ENCODE measurements around the gene CXCL11.
A peak's percentile ranks its signal among the peaks of the same experiment; 100 is the strongest.
"Not testable (repeated sequence)": the region's sequence is repeated elsewhere in the genome, so short reads cannot be mapped to it uniquely, and the experiment has no call there.

The CXCL11 gene

DNA sequence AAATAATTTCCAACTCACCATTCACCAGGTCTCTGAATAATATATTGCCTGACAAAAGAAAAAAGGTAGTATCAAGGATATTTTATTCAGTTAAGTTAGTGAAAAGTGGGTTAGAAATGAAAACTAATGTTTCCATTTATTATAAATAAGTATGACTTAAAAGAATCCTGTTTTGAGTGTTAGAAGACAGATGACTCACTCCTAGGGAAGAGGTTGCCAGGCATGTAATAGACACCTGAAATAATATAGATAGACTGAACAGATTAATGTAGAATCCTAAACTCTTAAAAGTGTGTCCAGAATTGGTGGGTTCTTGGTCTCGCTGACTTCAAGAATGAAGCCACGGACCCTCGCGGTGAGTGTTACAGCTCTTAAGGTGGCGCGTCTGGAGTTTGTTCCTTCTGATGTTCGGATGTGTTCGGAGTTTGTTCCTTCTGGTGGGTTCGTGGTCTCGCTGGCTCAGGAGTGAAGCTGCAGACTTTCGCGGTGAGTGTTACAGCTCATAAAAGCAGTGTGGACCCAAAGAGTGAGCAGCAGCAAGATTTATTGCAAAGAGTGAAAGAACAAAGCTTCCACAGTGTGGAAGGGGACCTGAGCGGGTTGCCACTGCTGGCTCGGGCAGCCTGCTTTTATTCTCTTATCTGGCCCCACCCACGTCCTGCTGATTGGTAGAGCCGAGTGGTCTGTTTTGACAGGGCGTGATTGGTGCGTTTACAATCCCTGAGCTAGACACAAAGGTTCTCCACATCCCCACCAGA is 6.5 kb upstream of the CXCL11 start:
- DNase-seq: not testable (repeated sequence)

DNA sequence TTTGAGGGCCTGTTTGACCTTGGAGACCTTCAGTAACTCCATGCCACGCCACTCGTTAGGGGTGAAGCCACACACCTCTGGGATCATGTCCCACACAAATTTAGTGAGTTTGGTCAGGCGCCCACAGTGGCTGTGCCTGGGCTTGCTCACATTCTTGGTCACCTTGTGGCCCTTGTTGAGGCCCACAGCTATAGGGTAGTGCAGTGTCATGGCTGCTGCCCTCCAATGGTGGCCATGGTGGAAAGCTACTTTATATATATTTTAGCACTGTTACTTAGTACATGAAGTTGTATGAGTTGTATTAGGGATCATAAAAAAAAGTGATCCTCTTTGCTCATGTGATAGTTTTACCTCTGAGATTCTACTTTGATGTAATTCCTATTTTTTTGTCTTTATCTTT is 985 bp upstream of the CXCL11 start:
- no peak for DNase-seq

DNA sequence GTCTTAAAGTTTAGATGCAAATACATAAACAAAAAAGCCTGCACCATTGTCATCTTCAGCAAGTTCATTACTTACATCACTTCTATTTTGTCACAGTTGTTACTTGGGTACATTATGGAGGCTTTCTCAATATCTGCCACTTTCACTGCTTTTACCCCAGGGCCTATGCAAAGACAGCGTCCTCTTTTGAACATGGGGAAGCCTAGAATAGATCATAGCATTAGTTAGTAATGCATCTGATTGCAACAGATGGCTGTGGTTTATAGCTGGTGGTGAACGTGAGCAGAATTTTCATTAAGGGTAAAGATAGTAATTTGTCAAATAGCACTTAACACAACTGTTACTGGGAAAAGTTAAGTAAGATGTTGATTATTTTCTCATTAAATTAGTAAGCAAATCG is 729 bp downstream of the CXCL11 start:
- no peak for DNase-seq

DNA sequence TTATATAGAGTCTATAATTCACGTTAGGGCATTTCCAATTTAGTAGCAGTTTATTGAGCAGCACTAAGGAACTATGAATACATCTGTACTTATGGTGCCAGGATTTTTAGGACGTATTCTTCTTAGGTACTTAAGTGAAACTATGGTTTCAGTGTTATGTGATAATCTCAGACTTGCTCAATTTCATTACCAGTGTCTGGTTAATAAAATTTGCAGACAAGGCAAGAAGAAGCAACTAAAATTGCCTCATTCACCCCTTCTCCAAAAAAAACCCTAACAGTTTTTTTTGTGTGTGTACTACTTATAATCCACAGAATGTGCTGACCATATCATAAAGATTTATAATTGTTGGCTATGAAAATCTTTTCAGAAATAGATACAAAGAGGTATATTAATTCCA is 6.6 kb downstream of the CXCL11 start:
- DNase-seq: no peak

DNA sequence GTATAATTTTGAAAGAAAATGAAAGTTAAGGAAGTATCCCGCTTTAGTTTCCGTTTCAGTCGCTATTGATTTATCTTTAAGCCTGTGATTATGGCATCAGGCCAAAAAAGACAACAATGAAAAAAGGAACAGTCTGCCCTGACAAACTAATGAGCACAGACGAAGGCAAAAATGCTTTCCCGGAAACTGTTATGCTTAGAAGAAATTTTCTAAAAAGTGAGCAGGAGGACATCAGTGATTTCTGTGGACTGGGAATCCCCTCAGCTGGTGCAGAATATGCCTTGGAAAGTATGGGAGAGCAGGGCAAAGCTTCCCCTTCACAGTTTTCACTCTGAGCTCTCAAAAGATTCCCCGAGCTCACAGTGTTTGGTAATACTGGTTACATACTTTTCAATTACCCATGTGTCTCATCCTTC is 7.5 kb downstream of the CXCL11 start:
- no peak for DNase-seq

DNA sequence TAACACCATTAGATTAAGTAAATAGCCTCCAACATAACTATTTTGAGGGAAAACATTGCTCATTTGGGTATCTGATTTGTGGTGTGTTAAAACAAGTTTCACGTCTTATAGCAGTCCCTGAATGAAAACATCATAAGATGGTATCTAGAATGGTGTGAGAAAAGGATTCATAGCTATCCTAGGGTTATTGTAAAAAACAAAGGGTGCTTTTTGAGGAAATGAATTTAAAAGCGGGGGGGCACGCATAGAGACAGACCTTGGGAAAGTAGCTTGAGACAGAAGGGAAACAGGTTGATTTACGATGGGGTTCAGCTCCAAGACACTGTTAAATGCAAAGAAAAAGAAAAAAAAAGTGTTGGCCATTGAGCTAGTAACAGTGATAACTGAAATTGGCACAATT is 11.8 kb downstream of the CXCL11 start:
- no peak for DNase-seq

DNA sequence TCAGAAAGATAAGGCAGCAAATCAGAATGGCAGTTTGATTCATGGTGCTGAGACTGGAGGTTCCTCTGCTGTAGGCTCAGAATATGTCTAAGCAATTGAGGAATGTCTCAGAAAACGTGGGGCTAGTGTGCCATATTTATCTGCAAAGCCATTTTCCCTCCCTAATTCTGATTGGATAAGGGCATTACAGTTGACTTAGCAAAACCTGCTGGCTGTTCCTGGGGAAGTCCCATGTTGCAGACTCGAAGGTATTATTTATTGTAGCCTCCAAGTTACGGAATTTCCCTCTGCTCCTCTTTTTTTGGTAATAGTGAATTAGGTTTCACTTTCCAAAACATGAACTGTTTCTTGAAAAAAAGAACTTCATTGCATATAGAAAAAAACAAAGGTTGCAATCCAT is 12.5 kb downstream of the CXCL11 start, which contains the start of gene CXCL10:
TSS of gene CXCL10 (minus strand) at position 109 of the 400 bp plus-strand sequence. CDS start at position 43, 66 bp downstream.
- DNase-seq: no peak

DNA sequence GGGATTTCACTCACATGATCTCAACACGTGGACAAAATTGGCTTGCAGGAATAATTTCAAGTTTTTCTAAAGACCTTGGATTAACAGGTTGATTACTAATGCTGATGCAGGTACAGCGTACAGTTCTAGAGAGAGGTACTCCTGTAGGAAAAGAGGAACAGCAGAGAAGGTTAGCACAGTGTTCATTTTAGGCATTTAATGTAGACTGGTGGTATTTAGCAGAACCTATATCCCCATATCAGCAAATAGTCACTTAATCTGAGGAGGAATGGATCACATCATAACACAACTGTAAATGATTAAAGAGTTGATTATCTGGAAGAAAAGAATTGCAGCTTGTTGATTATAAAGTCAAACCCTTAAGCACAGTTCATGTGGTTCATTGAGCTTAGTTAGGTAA is 13.2 kb downstream of the CXCL11 start:
- DNase-seq: no peak

DNA sequence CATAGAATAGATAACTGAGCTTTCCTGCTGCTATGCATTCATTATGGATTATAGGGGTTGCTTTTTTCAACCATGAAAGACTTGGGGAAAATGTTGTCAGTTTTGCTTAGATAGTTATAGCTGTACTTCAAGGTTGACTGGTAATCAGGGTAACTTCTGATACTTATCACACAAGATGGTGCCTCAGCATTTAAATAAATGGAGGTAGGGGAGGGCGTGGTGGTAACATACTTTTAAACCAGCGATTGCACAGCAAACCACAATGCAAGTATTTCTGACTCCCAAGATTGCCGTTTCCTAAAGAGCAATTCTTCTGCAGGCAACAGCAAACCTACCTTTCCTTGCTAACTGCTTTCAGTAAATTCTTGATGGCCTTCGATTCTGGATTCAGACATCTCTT is 13.8 kb downstream of the CXCL11 start:
- no peak for DNase-seq

DNA sequence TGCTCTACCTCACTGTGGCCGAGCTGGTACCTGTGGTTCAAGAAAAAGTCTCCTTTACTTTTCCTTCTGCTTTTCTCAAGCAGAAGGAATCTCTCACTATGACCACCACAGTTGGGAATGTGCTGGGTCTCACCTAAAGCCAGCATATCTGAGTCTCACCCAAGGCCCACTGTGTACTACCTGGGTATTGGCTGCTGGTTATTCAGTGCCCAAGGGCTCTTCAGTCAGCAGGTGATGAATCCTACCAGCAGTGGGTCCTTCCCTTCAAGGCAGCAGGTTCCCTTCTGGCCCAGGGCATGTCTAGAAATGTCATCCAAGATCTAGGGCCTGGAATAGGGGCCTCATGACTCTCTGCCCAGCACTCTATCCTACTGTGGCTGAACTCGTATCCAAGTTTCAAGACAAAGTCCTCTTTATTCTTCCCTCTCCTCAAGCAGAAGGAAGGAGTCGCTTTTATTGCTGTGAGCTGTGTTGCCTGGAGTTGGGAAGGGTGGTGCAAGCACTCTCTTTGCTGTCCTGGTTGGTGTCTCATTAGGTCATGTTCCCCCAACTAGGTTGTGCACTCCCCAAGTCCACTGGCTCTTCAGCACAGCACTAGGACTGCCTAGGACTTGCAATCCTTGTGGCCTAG is 18.7 kb downstream of the CXCL11 start:
- no peak for DNase-seq

DNA sequence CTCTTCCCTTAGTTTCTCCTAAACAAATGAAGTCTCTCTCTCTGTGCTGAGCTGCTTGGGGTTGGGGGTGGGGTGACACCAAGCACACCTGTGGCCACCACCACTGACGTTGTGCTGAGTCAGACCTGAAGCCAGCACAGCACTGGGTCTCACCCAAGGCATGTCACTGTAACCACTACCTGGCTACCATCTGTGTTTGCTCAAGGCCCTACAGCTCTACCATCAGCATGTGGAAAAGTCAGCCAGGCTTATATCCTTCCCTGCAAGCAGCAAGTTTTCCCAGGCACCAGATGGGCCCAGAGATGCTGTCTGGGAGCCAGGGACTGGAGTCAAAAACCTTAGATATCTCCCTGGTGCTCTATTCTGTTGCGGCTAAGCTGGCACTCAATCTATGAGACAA is 19.5 kb downstream of the CXCL11 start:
- no peak for DNase-seq

DNA sequence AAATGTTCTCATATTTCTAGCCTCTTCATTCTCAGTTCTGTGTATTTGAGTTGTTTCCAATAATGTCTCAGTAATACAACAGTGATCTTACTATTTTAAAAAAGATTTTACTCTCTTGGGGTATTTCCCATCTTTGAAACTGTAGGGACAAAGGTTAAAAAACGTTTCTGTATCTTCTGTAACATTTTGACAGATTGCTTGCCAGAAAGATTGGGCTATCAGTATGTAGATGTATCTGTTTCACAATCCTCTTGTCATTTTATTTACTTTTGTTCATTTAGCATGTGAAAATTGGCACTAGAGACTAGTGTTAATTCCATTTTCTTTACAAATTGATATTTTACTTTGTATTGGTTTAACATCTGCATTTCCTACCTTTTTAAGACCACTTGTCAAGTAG is 22.3 kb downstream of the CXCL11 start:
- DNase-seq: no peak

DNA sequence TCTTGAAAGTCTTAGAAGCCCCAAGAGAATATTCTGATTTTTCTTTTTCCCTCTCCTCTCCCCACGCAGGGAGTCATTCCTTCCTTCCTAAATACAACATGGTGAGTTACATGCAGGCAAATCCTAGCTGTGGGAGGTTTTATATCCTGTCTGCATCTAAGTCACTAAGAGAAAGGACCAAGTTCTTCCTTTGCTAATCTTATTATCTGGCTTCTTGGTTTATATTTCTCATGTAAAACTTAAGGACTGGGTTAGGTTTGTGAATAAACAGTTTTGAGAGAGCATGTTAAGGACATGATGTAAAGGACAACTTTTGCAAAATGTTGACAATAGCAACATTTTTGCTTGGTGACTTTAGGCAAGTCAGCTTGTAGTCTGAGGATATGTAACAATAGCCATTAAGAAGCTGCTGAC is 23.5 kb downstream of the CXCL11 start:
- DNase-seq: no peak

DNA sequence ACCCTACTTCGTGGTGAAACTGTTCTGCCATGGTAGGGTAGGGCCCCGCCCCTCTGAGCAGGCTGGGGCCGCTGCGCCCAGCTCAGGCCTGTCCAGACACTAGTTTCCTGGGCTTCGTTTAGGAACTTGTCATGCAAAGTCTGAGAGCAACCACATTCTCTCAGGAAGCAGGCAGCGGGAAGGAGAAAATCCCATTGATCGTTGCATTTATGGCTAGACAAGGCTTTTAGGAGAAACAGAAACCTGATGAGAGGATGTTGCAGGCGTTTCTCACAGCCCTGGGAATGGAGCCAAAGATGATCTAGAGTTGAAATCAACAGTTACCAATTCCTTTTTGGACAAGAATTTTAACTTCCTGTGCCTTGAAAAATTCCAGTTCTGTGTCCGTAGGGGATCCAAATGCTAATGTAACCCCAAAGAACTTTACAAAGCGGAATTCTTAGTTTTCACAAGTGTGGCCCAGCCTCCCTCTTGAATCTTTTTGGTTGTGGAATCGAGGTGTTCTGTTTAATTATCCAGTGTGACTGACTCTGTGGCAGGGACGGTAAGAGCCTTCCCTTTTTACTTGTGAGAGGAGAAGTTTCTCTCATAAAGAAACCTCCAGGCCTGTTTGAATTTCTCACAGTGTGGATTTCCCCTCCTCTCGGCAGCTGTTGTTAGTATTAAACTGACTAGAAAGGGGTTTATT is 24.0 kb downstream of the CXCL11 start:
- peak; percentile 60 for DNase-seq

DNA sequence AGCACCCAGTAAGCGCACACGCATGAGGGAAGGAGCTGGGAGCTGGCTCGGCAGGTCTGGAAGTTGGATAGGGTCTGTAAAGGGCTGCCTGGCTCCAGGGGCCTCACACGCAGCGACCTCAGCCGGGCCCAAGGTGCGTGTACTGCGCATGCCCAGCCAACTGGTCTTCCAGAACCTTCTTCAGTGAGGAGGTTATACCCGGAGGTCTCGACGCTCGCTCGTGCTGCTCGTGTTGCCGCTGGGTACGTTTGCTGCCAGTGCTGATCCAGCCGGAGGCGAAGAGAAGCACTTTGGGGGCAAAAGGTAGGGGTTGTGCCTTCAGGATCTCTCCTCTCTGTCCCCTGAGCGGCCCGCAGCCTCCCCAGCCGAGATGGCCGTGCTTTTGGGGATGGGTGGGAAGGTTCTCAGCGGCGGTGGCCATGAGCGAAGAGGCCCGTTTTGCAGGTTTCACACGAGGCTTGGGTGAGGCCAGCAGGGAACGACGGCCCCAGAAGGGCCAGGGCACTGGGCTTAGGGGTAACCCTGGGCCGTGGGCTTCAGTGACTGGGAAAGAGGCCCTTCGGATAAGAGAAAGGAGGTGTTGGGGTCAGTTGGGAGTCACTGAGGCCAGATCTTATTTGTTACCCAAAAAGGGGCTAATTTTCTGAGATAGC is 24.7 kb downstream of the CXCL11 start:
- DNase-seq: no peak

DNA sequence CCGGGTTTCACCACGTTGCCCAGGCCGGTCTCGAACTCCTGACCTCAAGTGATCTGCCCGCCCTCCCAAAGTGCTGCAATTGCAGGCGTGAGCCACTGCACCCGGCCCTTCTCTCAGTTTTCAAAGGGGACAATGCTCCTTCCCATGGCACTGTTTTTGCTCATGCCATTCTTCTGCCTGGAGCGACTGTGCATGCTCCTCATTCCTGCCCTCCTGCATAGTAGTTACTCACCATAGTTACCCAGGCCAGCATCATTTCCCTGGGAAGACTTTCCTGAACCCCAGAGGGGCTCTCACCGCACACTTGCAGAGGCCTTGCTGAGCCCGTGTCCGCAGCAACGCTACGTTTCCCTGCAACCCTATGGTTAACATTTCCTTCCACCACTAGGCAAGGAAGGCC is 25.3 kb downstream of the CXCL11 start:
- no peak for DNase-seq

DNA sequence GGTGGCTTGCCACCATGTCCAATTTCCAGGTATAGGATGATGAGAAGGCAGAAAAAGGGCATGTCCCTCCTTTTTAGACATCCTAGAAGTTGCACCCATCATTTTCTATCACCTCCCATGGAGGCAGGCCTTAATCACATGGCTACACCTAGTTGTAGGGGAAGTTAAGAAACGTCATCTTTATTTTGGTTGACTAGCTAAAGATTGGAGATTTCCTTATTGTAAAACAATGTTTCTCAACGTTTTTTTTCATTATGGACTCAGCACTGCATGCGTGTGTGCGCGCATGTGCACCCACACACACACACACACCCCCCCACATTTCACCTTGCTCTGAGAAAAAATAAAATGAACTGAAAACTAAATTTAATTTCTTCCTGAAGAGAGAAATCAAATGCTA is 26.6 kb downstream of the CXCL11 start:
- DNase-seq: no peak

DNA sequence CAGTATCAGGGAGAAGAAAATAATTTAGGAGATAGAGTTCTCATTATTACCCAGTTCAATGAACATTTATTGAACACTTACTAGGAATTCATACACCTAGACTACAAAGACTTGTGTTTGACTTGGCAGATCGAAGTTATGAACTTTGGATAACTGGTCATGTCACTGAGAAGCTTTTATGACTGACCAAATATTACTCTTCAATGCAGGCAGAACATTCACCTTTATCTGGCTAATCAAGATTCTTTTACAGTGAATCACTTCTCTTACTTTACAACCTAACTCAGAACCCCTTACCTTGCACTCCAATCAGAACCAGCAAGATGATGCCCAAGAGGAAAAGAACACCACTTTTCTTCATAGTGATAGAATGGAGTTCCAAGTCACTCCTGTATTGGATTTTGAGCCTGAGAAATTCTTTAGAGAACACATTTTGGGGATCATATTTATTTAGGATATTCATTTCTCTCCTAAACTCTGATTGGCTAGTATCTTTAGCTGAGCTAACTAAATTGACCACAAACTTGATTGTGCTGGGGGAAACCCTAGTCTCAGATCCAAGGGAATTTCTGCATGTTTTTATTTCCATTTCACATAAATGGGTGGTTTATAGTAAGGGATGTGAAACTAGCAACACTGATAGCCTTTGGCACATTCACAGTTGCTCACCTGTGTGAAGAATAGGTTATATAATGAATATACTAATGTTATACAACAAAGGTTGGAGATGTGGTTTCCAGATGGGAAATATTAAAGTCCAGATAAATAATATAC is 28.6 kb downstream of the CXCL11 start, which contains the start of gene CXCL9:
TSS of gene CXCL9 (minus strand) at position 421 of the 774 bp plus-strand sequence. CDS start at position 361, 60 bp downstream.
- no peak for DNase-seq

DNA sequence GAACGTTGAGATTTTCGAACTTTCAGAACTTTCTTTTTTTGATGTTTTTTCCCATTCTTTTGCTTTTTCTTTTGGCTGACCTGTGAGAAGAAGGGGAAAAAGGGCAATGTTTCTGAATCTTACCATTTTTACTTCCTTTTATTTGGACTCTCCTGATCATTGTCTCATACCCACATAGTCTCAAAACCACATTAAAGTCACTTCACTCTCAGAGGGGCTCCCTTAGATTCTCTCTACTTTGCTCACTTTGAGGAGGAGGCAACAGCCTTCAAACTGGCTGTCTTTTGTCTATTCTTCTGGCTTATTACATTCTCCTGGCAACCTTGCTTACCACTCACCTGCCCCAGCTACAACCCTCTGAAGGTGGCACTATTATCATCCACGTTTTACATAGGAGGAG is 32.2 kb downstream of the CXCL11 start:
- no peak for DNase-seq

DNA sequence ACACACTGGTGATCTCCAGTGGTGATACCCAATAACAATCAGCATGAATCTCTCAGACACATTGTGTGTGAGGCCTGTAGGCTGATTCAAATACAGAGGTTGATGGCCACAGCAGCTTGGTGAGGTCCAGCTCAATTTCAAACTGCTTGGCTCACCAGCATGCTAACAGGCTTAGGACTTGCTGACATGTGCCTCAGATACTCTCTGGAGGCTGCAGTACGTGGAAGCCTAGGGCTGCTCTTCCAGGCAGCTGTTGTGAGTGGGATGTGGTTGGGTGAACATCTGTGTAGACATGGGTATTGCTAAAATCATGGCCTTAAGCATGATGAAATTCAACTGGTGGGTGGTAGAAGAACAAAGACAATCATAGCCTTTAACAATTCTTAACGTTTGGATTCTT is 32.8 kb downstream of the CXCL11 start:
- DNase-seq: no peak

DNA sequence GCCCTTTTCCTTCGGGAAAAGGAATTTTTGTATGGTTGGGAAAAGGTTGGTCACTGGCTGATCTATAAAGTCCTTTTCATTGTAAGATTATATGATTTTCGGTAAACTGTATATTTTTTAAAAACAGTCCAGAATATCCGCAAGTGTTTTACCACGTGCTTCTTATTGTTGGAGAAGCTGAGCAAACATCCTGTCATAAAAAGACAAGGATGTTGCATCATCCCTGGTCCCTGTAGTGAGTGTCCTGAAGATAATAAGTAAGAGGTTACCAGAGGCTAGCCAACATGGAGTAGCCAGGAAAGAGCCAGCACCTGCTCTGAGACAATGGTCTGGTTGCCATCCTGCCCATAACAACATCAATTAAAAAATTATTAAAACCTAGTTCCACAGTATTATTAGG is 33.7 kb downstream of the CXCL11 start:
- no peak for DNase-seq

DNA sequence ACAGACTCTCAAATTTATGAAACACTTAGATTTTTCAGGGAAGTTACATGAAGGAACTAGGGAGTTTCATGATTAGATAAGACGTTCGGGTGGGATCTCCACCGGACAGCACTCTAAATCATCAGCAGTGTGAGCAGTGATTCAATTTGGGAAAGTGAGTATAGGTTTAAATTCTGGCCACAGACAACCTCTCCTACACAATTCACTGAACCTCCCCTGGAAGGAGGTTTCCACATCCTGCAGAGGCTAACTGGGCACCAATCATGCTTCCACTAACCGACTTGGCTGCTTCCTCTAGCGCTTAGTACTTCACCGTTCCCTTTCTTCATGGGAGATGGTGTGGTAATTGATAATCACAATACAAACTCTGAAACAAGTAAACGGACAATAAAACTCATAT is 34.2 kb downstream of the CXCL11 start:
- DNase-seq: no peak

DNA sequence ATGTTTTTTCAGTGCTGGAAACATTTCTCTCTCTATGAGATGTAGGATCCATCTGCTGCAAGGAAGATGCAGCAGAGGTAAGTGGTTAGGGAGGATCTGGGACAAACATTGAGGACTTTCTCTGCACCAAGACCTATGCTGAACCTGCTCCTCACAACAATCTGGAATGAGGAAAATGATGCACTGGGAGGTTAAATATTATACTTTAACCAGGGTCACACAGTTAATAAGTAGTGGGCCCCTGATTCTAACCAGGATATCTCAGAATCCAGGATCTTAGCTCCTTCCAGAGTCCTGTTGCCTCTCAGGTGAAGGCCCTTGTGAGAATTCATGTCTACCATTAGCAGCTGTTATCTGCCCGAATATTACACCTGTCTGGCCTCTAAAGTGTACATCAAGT is 35.6 kb downstream of the CXCL11 start:
- DNase-seq: no peak

Data from islet precursor cell (in vitro differentiated cells).